Lower lobe of right lung (tissue), 2 donors: ENCODE data around the gene METTL21C. TPM values are rescaled to one million over a fixed set of nuclear protein-coding genes. Genes with fewer than 3 reads are reported as not detected.
A peak's percentile ranks its signal among the peaks of the same experiment; 100 is the strongest.

Source experiments
- ATAC-seq, 2 donors: fragments of 200-7000 bp; cut with Tn5 transposase; one replicate each; pipeline ENCODE4 v1.9.1; 2020 to 2022; ENCODE audit warnings: mild to moderate bottlenecking in 2 of 2, moderate library complexity in 2 of 2
- DNase-seq: peaks from one replicate; pipeline ENCODE4 v3.0.0-alpha.2; 2020
- H3K27ac ChIP-seq: fragments of 200-600 bp; one replicate; pipeline ENCODE4 v1.8.0; 2022
- H3K27me3 ChIP-seq: fragments of 200-600 bp; one replicate; pipeline ENCODE4 v1.8.0; 2022; ENCODE audit warnings: low read depth
- H3K36me3 ChIP-seq: fragments of 200-600 bp; one replicate; pipeline ENCODE4 v1.8.0; 2022; ENCODE audit warnings: mild to moderate bottlenecking
- H3K4me1 ChIP-seq: fragments of 200-600 bp; one replicate; pipeline ENCODE4 v1.8.0; 2022
- H3K4me3 ChIP-seq: fragments of 200-600 bp; one replicate; pipeline ENCODE4 v1.8.0; 2022; ENCODE audit warnings: mild to moderate bottlenecking
- H3K9me3 ChIP-seq: fragments of 200-600 bp; one replicate; pipeline ENCODE4 v1.8.0; 2022
- intact Hi-C: fragments of 100-400 bp; cut with DNase I; formaldehyde crosslinking; loops from one replicate; pipeline ENCODE4 v1.11.0; 2022
- total RNA-seq: library from RNA; stranded (reverse); fragmentation: NEBNext Ultra II Directional; extraction: Animal tissue kit (Norgen Biotek cat#: 25700); gene quantifications from one replicate; pipeline ENCODE4 v1.2.1, GENCODE V29; 2021
- TF ChIP-seq, protein P1 (sequence below): fragments of 200-600 bp; IDR thresholded peaks from one replicate; pipeline ENCODE4 v1.8.0; 2022; ENCODE audit warnings: antibody characterized with exemption, mild to moderate bottlenecking
- donor health status: DM: no; HTN: yes; CAD: no; lungs with severe emphysema.

METTL21C gene
- total RNA-seq, 1 donor from 2014 or later, result not detected

DNA sequence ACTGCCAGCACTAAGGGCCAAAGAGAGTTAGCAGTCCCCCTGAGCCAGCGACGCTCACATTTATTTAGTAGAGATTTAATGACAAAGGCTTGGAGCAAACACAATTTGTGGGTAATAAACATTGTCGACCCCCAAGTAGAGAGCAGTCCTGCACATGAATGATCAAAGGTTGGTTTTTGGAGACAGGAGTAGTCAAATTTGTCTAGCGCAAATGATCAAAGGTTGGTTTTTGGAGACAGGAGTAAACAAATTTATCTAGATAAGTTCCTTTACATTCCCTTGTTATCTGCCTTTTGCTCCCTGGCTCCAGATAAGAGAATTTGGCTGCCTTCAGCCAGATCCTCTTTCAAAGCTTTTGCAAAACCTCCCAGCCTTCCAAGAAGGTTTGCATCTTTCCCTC is 26.9 kb downstream of the METTL21C start:
- no peak overlapping the region for H3K27ac ChIP-seq
- H3K27me3 ChIP-seq, result no peaks in the 10 kb centered on the region
- H3K9me3 ChIP-seq, result peaks cover 4% of the 10 kb centered on the region
- intact Hi-C loops, result no loop called here
- TF ChIP-seq, protein P1, sequence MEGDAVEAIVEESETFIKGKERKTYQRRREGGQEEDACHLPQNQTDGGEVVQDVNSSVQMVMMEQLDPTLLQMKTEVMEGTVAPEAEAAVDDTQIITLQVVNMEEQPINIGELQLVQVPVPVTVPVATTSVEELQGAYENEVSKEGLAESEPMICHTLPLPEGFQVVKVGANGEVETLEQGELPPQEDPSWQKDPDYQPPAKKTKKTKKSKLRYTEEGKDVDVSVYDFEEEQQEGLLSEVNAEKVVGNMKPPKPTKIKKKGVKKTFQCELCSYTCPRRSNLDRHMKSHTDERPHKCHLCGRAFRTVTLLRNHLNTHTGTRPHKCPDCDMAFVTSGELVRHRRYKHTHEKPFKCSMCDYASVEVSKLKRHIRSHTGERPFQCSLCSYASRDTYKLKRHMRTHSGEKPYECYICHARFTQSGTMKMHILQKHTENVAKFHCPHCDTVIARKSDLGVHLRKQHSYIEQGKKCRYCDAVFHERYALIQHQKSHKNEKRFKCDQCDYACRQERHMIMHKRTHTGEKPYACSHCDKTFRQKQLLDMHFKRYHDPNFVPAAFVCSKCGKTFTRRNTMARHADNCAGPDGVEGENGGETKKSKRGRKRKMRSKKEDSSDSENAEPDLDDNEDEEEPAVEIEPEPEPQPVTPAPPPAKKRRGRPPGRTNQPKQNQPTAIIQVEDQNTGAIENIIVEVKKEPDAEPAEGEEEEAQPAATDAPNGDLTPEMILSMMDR, result no peak
- H3K36me3 ChIP-seq, result peaks cover 78% of the 10 kb centered on the region
- no peak for ATAC-seq
- DNase-seq, result no peak
- H3K4me1 ChIP-seq, result no peaks in the 10 kb centered on the region
- no peak overlapping the region for H3K4me3 ChIP-seq

DNA sequence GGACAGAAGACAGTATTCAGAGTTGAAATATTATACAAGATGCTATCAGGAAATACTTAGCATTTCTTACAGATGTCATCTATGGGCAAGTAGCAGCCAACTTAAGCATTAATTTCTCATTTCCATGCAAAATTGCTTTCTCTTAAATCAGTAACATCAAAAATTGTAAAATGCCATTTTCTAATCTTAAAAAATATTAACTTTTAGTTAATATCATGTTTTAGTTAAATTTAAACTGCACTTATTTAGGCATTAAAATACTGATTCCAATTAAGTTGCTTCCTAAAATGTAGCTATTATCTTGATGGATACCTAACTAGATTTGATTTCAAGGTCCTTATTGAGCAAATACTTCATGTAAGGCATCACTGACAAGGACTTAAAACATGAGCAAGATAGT is 27.8 kb downstream of the METTL21C start:
- intact Hi-C loops, result no loop called here
- Histone ChIP-seq H3K27ac (no peak overlapping the region), H3K9me3 (peaks cover 4% of the 10 kb centered on the region), H3K36me3 (peaks cover 70% of the 10 kb centered on the region), H3K4me3 (no peak overlapping the region), H3K27me3 (no peaks in the 10 kb centered on the region), H3K4me1 (no peaks in the 10 kb centered on the region)
- ATAC-seq, result no peak
- no peak for DNase-seq
- TF ChIP-seq, protein P1, result no peak

DNA sequence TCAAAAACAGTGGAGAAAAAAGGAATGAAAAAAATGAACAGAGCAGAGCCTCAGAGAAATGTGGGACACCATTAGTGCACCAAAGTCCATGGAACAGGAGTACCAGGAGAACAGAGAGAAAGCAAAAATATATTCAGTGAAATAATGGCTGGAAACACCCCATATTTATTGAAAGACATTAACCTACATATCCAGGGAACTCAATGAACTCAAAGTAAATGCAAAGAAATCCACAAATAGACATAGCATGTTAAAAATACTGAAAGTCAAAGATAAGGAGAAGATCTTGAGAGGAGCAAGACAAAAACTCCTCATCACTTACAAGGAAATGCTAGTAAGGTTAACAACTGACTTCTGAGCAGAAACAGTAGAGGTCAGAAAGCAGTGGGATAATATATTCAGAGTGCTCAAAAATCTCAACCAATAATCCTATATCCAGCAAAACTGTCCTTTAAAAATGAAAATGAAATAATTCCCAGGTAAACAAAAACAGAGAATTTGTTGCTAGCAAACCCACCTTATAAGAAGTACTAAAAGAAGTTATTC is 35.6 kb downstream of the METTL21C start:
- H3K27me3 ChIP-seq, result no peaks in the 10 kb centered on the region
- H3K36me3 ChIP-seq, result peaks cover 70% of the 10 kb centered on the region
- no peak overlapping the region for H3K27ac ChIP-seq
- no peaks in the 10 kb centered on the region for H3K9me3 ChIP-seq
- TF ChIP-seq, protein P1, result no peak
- no peaks in the 10 kb centered on the region for H3K4me1 ChIP-seq
- H3K4me3 ChIP-seq, result no peak overlapping the region
- ATAC-seq, result no peak
- intact Hi-C loops, result no loop called here
- DNase-seq, result no peak

DNA sequence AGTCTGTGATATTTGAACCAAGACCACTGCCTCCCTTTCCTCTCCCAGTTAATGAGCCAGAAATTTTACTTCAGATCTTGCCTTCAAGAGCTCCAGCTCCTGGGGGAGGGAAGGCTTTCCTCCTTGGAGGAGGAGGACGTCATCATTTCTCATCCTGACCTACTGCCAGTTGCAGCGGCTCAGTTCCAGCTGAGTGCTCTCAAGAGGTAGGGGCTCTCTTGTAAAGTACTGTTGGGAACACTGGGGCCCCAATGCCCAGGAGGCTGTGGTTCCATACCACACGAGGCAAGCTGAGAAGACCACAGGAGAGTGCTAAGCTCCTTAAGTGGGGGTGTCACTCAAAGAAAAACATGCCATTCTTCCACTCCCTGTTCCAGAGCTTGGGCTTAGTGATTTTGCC is 36.2 kb downstream of the METTL21C start:
- intact Hi-C loops, result no loop called here
- TF ChIP-seq, protein P1, result no peak
- DNase-seq, result peak; percentile 53
- Histone ChIP-seq H3K4me3 (no peak overlapping the region), H3K4me1 (no peaks in the 10 kb centered on the region), H3K36me3 (peaks cover 70% of the 10 kb centered on the region), H3K27ac (no peak overlapping the region), H3K9me3 (no peaks in the 10 kb centered on the region), H3K27me3 (no peaks in the 10 kb centered on the region)
- peak; percentile 74 to 87 for ATAC-seq

DNA sequence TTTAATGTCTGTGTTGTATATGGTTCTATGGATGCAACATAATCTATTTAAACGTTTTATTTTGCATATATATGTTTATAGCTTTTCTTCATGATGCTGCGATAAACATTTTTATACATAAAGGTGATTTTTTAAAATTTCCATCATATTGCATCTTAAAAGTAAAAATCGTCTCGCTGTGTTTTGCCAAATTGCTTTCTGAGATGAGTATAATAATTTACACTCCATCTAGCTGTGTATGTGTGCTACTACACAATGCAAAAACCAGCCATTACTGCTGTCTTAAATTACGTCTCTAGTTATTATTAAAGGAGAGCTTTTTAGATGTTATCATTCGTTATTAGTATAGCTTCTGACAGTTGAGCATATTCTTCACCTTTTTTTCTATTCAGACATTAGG is 37.2 kb downstream of the METTL21C start:
- no peak for DNase-seq
- H3K36me3 ChIP-seq, result peaks cover 72% of the 10 kb centered on the region
- intact Hi-C loops, result no loop called here
- no peak overlapping the region for H3K27ac ChIP-seq
- H3K4me3 ChIP-seq, result no peak overlapping the region
- ATAC-seq, result no peak
- no peaks in the 10 kb centered on the region for H3K4me1 ChIP-seq
- TF ChIP-seq, protein P1, result peak; percentile 14
- H3K9me3 ChIP-seq, result no peaks in the 10 kb centered on the region
- H3K27me3 ChIP-seq, result no peaks in the 10 kb centered on the region
